ENCODE data around the gene EVL.

Gene EVL

DNA sequence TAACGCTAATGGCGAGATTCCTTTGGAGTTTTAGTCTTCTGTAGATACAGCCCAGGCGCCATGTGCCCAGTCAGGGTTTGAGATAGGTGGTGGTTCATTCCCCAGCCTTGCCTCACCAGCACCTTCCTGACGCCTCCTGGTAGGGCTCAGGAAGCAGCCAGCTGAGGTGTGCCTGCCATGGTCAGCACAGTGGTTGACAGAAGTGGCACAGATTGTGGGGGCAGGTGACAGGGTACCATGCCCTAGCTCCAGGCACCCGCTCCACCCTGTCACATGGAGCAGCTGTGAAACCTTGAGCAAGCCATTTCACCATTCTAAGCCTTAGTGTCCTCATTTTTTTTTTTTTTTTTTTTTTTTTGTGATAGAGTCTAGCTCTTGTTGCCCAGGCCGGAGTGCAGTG, 45.6 kb downstream of the EVL start:
- no peak for DNase-seq (ENCODE audit: low read depth)

DNA sequence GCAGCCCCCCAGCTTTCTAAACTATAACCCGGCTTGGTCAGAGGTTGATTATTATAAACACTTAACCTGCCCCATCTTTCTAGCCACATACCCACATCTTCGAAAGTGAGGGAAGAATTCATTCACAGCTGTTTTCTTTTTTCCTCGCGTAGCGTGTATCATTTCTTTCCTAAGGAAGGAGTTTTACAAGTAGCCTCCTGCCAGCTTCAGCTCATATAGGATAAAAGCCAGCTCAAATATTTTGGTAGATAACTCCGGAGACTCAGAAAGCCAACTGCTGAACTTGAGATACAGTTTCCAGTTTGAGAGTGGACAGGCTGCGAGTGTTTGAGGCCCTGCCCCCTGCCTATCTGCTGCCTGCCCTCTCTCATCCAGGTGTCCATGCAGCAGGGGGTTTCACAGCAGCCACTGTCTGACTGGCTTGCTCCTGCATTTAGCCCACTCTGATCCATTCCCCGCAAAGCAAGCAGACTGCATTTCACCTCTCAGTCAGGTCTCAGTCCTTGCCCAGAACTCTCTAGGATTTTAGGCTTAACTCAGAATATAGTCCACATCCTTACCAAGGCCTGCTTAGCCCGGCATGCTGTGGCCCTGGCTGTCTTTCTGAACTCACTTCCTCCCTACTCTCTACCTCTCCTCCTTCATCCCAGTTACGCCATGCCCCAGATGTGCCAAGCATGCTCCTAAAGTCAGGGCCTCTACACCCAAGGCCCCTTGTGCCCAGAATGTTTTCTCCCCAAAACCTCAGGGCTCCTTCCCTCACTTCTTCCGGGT, 46.9 kb downstream of the EVL start:
- DNase-seq (ENCODE audit: low read depth) = no peak

GRCh38 chr14:100114109-100114765, 49.0 kb downstream of the EVL start:
- DNase-seq (ENCODE audit: low read depth) = no peak

- DNase-seq (ENCODE audit: low read depth) = no peak
Observed at GRCh38 chr14:100115236-100115635, 50.0 kb downstream of the EVL start.

DNA sequence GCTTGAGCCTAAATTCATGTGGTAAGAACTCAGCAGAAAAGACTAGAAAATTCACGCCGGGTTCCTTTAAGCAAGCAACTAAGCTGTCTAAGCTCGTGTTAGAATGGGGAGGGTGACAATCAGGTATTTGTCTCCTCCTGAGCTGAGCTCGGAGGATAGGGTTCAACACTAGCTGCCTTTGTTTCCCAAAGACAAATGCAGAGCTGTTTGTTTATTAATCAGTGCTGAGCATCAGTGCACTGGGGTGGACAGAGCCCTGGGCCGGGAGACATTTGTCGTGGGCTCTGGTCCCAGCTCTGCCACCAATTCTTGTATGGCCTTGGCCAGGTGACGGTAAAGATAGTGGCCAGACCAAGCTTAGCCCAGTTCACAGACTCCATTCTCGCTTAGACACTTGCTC, 50.5 kb downstream of the EVL start:
- DNase-seq (ENCODE audit: low read depth) = no peak

DNA sequence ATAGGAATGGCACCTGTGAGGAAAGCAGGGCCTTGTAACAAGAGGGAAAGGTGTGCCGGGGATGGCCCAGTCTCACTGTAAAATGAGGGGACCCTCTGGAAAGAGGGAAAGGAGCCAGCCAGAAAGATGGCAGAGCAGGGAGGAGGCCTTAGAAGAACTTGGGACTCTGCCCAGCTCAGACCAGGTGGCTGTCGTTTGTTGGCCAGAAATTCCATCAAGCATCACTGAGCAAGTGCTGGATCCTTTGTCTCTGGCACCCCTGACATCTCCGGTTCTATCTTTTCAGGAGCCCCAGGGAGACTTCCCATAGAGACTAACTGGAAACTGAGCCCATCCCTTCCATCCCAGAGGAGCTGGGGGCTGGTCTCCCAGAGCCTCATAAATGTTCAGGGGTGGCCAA, 50.9 kb downstream of the EVL start:
- DNase-seq (ENCODE audit: low read depth) = no peak

DNA sequence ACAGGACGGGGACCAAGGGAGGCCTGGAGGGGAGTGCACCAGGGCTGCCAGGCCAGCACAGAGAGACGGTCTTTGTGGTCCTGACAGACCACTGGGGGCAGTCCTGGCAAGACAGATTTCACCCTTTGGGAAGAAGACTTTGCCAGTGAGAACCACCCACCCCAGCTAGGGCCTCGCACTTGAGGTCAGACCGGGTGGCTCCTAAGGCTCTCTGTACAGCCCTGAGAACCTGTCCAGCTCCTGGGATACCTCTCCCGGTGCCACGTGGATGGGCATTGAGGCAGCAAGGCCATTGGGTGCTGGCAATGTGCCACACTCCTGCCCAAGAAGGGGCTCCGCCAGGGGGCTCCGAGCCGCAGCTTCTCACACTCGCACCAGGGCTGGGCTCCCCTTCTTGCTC, 51.8 kb downstream of the EVL start:
- no peak for DNase-seq (ENCODE audit: low read depth)

DNA sequence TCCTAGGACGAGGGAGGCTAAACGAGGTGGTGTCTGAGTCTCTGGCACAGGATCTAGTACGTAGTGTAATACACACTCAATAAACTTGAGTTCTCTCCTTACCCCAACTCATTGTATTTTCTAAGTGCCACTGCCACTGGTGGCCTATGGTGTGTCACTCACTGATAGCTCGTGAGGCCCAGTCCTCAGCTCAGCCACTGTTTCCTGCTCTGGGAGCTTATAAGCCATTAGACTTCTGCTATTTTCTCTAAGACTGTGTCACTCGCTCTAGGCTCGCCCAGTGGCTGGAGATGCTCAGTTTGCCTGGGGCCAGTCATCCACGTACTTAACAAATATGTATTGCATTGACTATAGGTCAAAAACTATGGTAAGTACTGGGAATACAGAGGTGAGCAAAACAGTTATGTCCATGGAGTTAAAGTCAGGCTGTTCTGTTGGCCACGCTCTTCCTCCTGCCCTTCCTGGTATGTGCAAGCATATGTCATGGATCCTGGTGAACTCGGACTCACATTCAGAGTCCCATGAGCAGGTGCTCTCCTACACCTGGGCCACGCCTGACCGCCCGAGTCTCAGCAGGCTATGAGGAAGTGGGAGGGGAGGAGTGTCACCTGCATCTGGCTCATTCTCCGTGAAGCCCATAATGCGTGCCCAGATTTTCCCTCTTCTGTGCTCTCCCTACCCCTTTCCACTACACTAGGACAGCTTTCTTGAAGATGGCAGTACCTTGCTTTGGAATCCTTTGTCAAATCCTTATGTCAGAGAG, 52.6 kb downstream of the EVL start:
- no peak for DNase-seq (ENCODE audit: low read depth)

- DNase-seq (ENCODE audit: low read depth) = no peak
Observed at GRCh38 chr14:100118396-100119011, 53.3 kb downstream of the EVL start.

GRCh38 chr14:100119251-100119650, 54.0 kb downstream of the EVL start:
- DNase-seq (ENCODE audit: low read depth) = no peak

- no peak for DNase-seq (ENCODE audit: low read depth)
Observed at GRCh38 chr14:100120522-100121269, 55.5 kb downstream of the EVL start.

- DNase-seq (ENCODE audit: low read depth) = no peak
Observed at GRCh38 chr14:100121643-100122480, 56.6 kb downstream of the EVL start.

GRCh38 chr14:100122481-100123223, 57.4 kb downstream of the EVL start:
- DNase-seq (ENCODE audit: low read depth) = no peak

DNA sequence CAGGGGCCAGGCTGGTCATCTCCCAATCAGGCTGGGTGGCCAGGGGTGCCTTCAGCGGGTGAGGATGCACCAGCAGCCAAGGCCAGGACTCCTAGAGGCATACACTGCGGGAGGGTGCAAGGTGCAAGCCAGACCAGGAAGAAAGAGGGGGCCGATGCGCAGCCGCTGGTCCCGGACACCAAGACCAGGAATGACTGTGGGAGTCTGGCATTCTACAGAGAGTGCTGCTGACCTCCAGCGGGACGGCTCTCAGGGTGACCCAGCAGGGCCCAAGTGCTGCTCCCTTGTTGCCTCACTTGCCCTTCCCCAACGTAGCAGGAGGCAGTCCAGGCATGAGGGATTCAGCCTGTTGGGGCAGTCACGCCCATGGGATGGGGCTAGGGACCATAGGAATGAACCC, 58.4 kb downstream of the EVL start:
- no peak for DNase-seq (ENCODE audit: low read depth)

GRCh38 chr14:100124551-100125088, 59.4 kb downstream of the EVL start:
- DNase-seq (ENCODE audit: low read depth) = no peak

DNA sequence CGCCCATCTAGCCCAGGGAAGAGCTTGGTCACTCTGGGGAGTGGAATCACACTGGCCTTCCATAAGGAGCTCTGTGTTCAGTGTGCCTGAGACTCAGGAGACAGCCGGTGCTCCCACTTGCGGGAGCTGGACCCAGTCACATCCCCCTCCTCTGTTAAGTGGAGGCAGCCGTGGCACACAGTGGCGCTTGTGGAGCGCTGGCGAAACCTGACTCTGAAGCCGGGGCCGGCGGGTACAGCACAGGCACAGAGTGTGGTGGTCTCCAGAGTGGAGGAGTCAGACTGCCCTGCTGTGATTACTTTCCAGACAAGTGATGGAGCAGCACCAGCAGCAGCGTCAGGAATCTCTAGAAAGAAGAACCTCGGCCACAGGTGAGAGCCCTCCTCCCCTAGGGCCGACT, 61.2 kb downstream of the EVL start:
- DNase-seq (ENCODE audit: low read depth) = no peak

DNA sequence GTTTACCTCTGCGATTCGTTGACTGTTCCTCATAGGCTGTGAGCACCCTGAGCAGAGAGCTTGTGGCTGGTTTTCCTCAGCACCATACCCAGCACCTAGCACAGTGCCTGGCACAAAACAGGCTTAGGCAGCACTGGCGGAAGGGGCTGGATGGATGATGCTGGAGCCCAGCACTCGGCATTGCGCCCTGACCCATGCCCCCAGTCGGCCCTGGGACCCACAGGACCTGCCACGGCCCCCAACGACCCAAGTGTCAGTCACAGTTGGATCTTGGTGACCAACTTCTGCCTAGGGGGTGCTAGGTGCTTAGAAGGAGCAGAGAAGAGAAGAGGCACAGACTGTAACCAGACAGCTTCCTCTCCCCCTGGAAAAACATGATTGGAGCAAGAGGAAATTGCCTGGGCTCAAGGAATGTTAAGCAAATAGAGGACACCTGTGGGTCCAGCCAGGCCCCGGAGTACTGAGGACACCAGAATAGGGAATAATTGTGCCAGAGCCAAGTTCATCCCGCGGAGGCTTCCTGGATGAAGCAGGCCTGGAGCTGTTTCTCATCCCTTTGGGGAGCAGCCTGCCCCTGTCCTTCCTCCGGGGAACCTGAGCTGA, 62.7 kb downstream of the EVL start:
- DNase-seq (ENCODE audit: low read depth) = no peak

DNA sequence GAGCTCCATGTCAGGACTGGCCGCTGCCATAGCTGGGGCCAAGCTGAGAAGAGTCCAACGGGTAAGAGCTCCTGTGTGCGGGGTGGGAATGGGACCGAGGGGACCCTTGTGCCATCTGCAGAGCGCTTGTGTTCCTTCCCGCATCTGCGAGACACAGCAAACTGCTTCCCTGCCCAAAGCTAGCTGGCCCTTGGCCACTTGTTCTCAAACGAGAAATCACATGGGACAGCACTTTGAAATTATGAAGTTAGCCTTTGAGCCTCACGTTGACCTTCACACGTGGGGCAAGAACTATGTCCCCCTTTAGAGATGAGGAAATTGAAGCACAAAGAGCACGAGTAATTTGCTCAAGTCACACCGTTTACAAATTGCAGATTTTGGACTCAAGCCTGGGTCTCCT, 63.5 kb downstream of the EVL start:
- no peak for DNase-seq (ENCODE audit: low read depth)

- no peak for DNase-seq (ENCODE audit: low read depth)
Observed at GRCh38 chr14:100129161-100129589, 64.0 kb downstream of the EVL start.

DNA sequence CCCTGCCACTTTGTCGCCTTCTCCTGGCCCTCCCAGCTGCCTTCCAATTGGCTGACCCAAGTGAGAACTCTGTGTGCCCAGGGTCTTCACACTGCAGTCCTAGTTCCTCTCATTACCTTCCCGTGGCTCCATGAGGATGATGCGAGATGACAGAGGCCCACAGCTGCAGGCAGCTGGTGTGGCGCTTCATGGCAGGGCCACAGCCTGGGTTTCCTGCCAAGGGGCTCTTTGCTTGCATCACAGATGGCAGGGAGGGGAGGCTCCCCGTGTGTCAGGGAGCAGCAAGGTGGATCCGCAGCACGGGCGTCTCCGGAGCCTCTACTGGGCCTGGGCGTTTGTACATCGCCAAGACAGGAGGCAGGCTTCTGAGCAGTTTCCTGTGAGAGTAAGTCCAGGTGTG, 65.3 kb downstream of the EVL start:
- DNase-seq (ENCODE audit: low read depth) = no peak

All from stimulated activated CD8-positive, alpha-beta memory T cell treated with anti-CD3 and anti-CD28 coated beads, Interleukin-12 subunit alpha, Interleukin-12 subunit beta, amount 100 ng/mL, for 1 hour (primary cell).